ENCODE data around the gene ROR1. TPM values are rescaled to one million over a fixed set of nuclear protein-coding genes. Genes with fewer than 3 reads are reported as not detected.

ROR1 gene
- polyA plus RNA-seq, 1 of the 3 experiments (the other 2 are of a cell fraction): 4.0 TPM

DNA sequence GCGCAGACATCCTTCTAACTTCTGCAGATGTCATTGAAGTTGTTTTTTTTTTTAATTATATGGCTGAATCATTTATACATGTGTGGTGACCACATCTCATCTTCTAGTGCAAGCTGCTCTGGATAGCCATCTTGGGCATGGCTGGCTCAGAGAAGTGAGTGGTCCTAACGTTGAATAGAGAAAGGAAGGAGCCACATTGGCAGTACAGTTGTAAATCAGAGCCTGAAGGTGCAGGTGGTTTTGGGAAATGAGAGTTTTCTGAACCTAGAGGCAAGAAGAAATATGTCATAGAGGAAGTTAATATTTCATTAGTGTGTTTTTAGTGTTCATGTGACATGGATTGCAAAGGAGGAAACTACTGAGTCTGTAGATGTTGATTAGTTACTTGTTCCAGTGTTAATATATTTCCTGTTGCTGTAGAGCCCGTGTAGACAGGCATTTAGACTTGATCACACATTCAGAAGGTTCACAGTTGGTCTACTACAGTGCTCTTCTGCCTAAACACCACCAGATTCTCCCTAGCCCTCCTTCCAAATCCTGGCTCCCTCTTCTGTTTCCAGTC lies 163.7 kb downstream of the ROR1 start:
- WGBS (ENCODE audit: low lambda C conversion rate): 49% methylated on average over 3 of the region's 3 CpGs
- no peaks in the 10 kb centered on the region for H3K9me3 ChIP-seq
- ChIA-PET CTCF (interaction anchor here (3.3 kb wide), 1 partner anchor 199 kb away, joined by 33 read pairs; no protein-coding TSS in a partner anchor), POLR2A (no interaction called here)
- no peaks in the 10 kb centered on the region for H3F3A ChIP-seq (replicated peaks; ENCODE audit: insufficient read depth)
- H3K9me2 ChIP-seq: no peaks in the 10 kb centered on the region
- no peak overlapping the region for H2AFZ ChIP-seq (ENCODE audit: low read depth)
- H3K27me3 ChIP-seq (ENCODE audit: insufficient read depth): no peaks in the 10 kb centered on the region
- no peak for DNase-seq
- no peak overlapping the region for H3K9ac ChIP-seq
- no peaks in the 10 kb centered on the region for H4K20me1 ChIP-seq (ENCODE audit: insufficient read depth)
- H3K27ac ChIP-seq (ENCODE audit: low read depth in 2 of 2, low read length in 1 of 2): no peak overlapping the region
- H3K4me2 ChIP-seq: no peak overlapping the region
- no peaks in the 10 kb centered on the region for H3K79me2 ChIP-seq (ENCODE audit: insufficient read depth)
- peaks cover 0 to 4% of the 10 kb centered on the region in 2 experiments; a peak in 2 of 4 replicates for H3K4me1 ChIP-seq (ENCODE audit: control insufficient read depth in 1 of 2, insufficient read depth in 2 of 2, low read depth in 1 of 2, low read length in 1 of 2)
- no peaks in the 10 kb centered on the region for H3K36me3 ChIP-seq (replicated peaks in 1 of 2; ENCODE audit: control insufficient read depth in 1 of 2, insufficient read depth in 2 of 2, low read length in 1 of 2)
- no peak overlapping the region for H3K4me3 ChIP-seq (ENCODE audit: low read depth in 2 of 2, low read length in 1 of 2)
- TF ChIP-seq JUND (IDR thresholded peaks at IDR 0.05) (no peak), SIN3A (IDR thresholded peaks at IDR 0.05; ENCODE audit: borderline replicate concordance, low read depth, low read length) (no peak)
- TF ChIP-seq, protein P1, sequence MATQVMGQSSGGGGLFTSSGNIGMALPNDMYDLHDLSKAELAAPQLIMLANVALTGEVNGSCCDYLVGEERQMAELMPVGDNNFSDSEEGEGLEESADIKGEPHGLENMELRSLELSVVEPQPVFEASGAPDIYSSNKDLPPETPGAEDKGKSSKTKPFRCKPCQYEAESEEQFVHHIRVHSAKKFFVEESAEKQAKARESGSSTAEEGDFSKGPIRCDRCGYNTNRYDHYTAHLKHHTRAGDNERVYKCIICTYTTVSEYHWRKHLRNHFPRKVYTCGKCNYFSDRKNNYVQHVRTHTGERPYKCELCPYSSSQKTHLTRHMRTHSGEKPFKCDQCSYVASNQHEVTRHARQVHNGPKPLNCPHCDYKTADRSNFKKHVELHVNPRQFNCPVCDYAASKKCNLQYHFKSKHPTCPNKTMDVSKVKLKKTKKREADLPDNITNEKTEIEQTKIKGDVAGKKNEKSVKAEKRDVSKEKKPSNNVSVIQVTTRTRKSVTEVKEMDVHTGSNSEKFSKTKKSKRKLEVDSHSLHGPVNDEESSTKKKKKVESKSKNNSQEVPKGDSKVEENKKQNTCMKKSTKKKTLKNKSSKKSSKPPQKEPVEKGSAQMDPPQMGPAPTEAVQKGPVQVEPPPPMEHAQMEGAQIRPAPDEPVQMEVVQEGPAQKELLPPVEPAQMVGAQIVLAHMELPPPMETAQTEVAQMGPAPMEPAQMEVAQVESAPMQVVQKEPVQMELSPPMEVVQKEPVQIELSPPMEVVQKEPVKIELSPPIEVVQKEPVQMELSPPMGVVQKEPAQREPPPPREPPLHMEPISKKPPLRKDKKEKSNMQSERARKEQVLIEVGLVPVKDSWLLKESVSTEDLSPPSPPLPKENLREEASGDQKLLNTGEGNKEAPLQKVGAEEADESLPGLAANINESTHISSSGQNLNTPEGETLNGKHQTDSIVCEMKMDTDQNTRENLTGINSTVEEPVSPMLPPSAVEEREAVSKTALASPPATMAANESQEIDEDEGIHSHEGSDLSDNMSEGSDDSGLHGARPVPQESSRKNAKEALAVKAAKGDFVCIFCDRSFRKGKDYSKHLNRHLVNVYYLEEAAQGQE (IDR thresholded peaks at IDR 0.05; ENCODE audit: low read depth, low read length): no peak

DNA sequence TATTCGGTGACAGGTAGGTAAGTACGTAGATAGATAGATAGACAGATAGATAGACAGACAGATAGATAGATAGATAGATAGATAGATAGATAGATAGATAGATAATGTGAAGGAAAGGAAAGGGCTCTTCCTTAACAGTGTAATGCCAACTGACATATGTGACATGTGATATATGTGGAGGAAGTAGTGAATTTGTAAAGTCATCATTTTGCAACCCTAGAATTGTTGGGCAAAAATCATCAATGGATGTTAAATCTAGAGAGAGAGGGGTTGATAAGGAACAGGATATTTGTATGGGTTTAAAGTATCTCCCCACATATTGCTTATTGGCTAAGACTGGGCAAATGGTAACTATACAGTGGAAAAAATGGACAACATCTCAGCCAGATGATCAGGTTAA lies 166.6 kb downstream of the ROR1 start:
- Histone ChIP-seq H2AFZ (ENCODE audit: low read depth) (no peak overlapping the region), H3K4me2 (no peak overlapping the region), H3K9ac (no peak overlapping the region), H3K27me3 (ENCODE audit: insufficient read depth) (no peaks in the 10 kb centered on the region), H3K4me3 (ENCODE audit: low read depth in 2 of 2, low read length in 1 of 2) (no peak overlapping the region), H3K79me2 (ENCODE audit: insufficient read depth) (no peaks in the 10 kb centered on the region; the same call in 1 of the 2 replicates), H3K9me2 (no peaks in the 10 kb centered on the region), H3K36me3 (replicated peaks in 1 of 2; ENCODE audit: control insufficient read depth in 1 of 2, insufficient read depth in 2 of 2, low read length in 1 of 2) (no peaks in the 10 kb centered on the region), H3K9me3 (no peaks in the 10 kb centered on the region), H3K4me1 (ENCODE audit: control insufficient read depth in 1 of 2, insufficient read depth in 2 of 2, low read depth in 1 of 2, low read length in 1 of 2) (peaks cover 0 to 11% of the 10 kb centered on the region in 2 experiments; a peak in 2 of 4 replicates), H3K27ac (ENCODE audit: low read depth in 2 of 2, low read length in 1 of 2) (no peak overlapping the region), H4K20me1 (ENCODE audit: insufficient read depth) (no peaks in the 10 kb centered on the region), H3F3A (replicated peaks; ENCODE audit: insufficient read depth) (no peaks in the 10 kb centered on the region)
- CTCF ChIA-PET: interaction anchor here (0.6 kb wide), 1 partner anchor 240 kb away, joined by 3 read pairs; no protein-coding TSS in a partner anchor
- WGBS (ENCODE audit: low lambda C conversion rate): 96% methylated on average over 2 of the region's 2 CpGs
- TF ChIP-seq EZH2phosphoT487 (IDR thresholded peaks at IDR 0.05; ENCODE audit: borderline replicate concordance, low read depth): no peak
- TF ChIP-seq EP300 (IDR thresholded peaks at IDR 0.05; ENCODE audit: borderline replicate concordance in 1 of 2, low read depth in 1 of 2, low read length in 1 of 2): no peak
- TF ChIP-seq TEAD4 (IDR thresholded peaks at IDR 0.05; ENCODE audit: borderline replicate concordance, insufficient read depth): no peak
- no peak for TF ChIP-seq SIN3A (IDR thresholded peaks at IDR 0.05; ENCODE audit: borderline replicate concordance, low read depth, low read length)
- no peak for DNase-seq
- POLR2A ChIA-PET: no interaction called here
